Adipose tissue (tissue), 3 donors: Measurements from ENCODE around the gene JUN. TPM values are rescaled to one million over a fixed set of nuclear protein-coding genes. Genes with fewer than 3 reads are reported as not detected.

Experiments
- H3K27ac ChIP-seq: one replicate; pipeline ENCODE4 v1.5.1; 2013; ENCODE audit warnings: low read depth, low read length
- WGBS, 3 donors: extraction: QIAGEN DNeasy Blood & Tissue Kit; methylation state at CpG; one replicate each; pipeline ENCODE4 v1.1.7; 2013; 5-methylcytosine and 5-hydroxymethylcytosine counted together
- polyA plus RNA-seq, 3 donors: library from polyadenylated mRNA; stranded (reverse); fragments of 200-250 nt; gene quantifications; one replicate each; pipeline ENCODE4 v1.2.3, GENCODE V29; 2013
- donor health status: healthy with polysubstance abuse.
- donor health status: Bipolar disorder and iron deficiency.
- donor health status: healthy.

The JUN gene
- polyA plus RNA-seq, 3 donors: 91.8 to 443 (median 176) TPM

- H3K27ac ChIP-seq: no peak overlapping the region
- 24 to 46% (median 43%) methylated on average over 22 of the region's 22 CpGs for WGBS, 3 donors
Measured at GRCh38 chr1:58768971-58769808, 14.7 kb downstream of the JUN start.

- H3K27ac ChIP-seq: no peak overlapping the region
- WGBS, 3 donors: 90 to 92% (median 92%) methylated on average over 5 of the region's 5 CpGs
Measured at GRCh38 chr1:58768191-58768731, 15.6 kb downstream of the JUN start.

GRCh38 chr1:58767143-58767542 lies 16.7 kb downstream of the JUN start:
- 94 to 100% (median 100%) methylated on average over 1 of the region's 1 CpG for WGBS, 3 donors
- H3K27ac ChIP-seq: no peak overlapping the region

GRCh38 chr1:58765441-58765840 lies 18.4 kb downstream of the JUN start:
- H3K27ac ChIP-seq: no peak overlapping the region
- 67 to 87% (median 71%) methylated on average over 2 of the region's 2 CpGs for WGBS, 3 donors

- H3K27ac ChIP-seq: no peak overlapping the region
Measured at GRCh38 chr1:58765006-58765405, 18.8 kb downstream of the JUN start.

- H3K27ac ChIP-seq: no peak overlapping the region
- 35 to 53% (median 40%) methylated on average over 3 of the region's 3 CpGs for WGBS, 3 donors
Measured at GRCh38 chr1:58764294-58764978, 19.4 kb downstream of the JUN start.

- H3K27ac ChIP-seq: no peak overlapping the region
- WGBS, 3 donors: 72 to 88% (median 83%) methylated on average over 3 of the region's 3 CpGs
Measured at GRCh38 chr1:58763214-58763613, 20.6 kb downstream of the JUN start.

GRCh38 chr1:58762806-58763205 lies 21.0 kb downstream of the JUN start:
- H3K27ac ChIP-seq: no peak overlapping the region

GRCh38 chr1:58755468-58755872 lies 28.4 kb downstream of the JUN start:
- H3K27ac ChIP-seq: no peak overlapping the region
- WGBS, 3 donors: 19 to 81% (median 20%) methylated on average over 6 of the region's 6 CpGs

- H3K27ac ChIP-seq: no peak overlapping the region
- 46 to 85% (median 53%) methylated on average over 7 of the region's 7 CpGs for WGBS, 3 donors
Measured at GRCh38 chr1:58754683-58755467, 29.0 kb downstream of the JUN start.

- no peak overlapping the region for H3K27ac ChIP-seq
- WGBS, 3 donors: 82 to 95% (median 93%) methylated on average over 3 of the region's 3 CpGs
Measured at GRCh38 chr1:58754073-58754613, 29.7 kb downstream of the JUN start.

- 53 to 78% (median 77%) methylated on average over 4 of the region's 4 CpGs for WGBS, 3 donors
Measured at GRCh38 chr1:58753431-58753866, 30.4 kb downstream of the JUN start.

GRCh38 chr1:58749646-58750045 lies 34.2 kb downstream of the JUN start:
- H3K27ac ChIP-seq: no peak overlapping the region
- WGBS, 3 donors: 67 to 91% (median 81%) methylated on average over 1 of the region's 1 CpG

More at GRCh38 chr1:58753431-58753866, 30.4 kb downstream of the JUN start:
- H3K27ac ChIP-seq: no peak overlapping the region

- H3K27ac ChIP-seq: no peak overlapping the region
- 42 to 63% (median 61%) methylated on average over 3 of the region's 3 CpGs for WGBS, 3 donors
Measured at GRCh38 chr1:58748666-58749065, 35.2 kb downstream of the JUN start.

GRCh38 chr1:58746757-58747156 lies 37.1 kb downstream of the JUN start:
- H3K27ac ChIP-seq: no peak overlapping the region
- 86 to 93% (median 89%) methylated on average over 2 of the region's 2 CpGs for WGBS, 3 donors

- no peak overlapping the region for H3K27ac ChIP-seq
- WGBS, 3 donors: 81 to 100% (median 91%) methylated on average over 1 of the region's 1 CpG
Measured at GRCh38 chr1:58746182-58746581, 37.7 kb downstream of the JUN start.

GRCh38 chr1:58745666-58746065 lies 38.2 kb downstream of the JUN start:
- no peak overlapping the region for H3K27ac ChIP-seq
- WGBS, 3 donors: 63 to 73% (median 68%) methylated on average over 5 of the region's 5 CpGs

- whole genome bisulfite sequencing, 3 donors: 50 to 59% (median 55%) methylated on average over 1 of the region's 1 CpG
- no peak overlapping the region for H3K27ac ChIP-seq
Measured at GRCh38 chr1:58745117-58745516, 38.7 kb downstream of the JUN start.
